Measurements from ENCODE around the gene C12orf75. TPM values are rescaled to one million over a fixed set of nuclear protein-coding genes. Genes with fewer than 3 reads are reported as not detected.

C12orf75 gene
- total RNA-seq, 2 experiments from 2014 or later, result 16.7 to 17.0 TPM

DNA sequence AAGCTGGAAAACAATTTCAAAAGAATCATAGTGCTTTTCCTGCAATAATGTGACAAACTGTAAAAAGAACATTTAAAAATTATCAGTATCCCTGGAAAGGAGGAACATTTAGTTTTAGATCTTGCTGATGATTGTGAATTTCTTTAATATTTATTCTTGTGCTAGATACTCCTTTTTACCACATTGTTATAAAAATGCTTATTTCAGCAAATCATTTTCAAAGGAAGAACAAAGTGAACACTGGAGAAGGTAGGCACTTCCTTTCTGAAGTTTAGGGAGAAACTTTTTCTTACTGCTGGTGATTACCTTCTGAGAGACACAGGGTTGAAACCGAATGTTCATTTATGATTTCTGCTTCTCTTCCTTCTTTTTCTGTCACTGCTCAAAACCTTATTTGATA lies 45.1 kb upstream of the C12orf75 start:
- H3K9me3 ChIP-seq (ENCODE audit: control insufficient read depth in 1 of 2, insufficient read depth in 1 of 2, low read length in 2 of 2), result no peaks in the 10 kb centered on the region
- ATAC-seq (ENCODE audit: poor library complexity) (no peak), DNase-seq (no peak)
- H3K4me3 ChIP-seq (ENCODE audit: low read length), result no peak overlapping the region
- no peak overlapping the region for H3K4me3 Mint-ChIP-seq
- no peaks in the 10 kb centered on the region for H3K4me1 ChIP-seq (ENCODE audit: insufficient read depth, low read length)
- no peaks in the 10 kb centered on the region for H3K9me3 Mint-ChIP-seq
- H3K27ac ChIP-seq (ENCODE audit: low read depth in 1 of 2, low read length in 2 of 2), result no peak overlapping the region
- ChIA-PET CTCF (no interaction called here), POLR2A (no interaction called here)
- no peaks in the 10 kb centered on the region for H3K4me1 Mint-ChIP-seq (ENCODE audit: low read depth)
- no peaks in the 10 kb centered on the region for H3K36me3 ChIP-seq (ENCODE audit: insufficient read depth, low read length)
- TF ChIP-seq, protein P1, sequence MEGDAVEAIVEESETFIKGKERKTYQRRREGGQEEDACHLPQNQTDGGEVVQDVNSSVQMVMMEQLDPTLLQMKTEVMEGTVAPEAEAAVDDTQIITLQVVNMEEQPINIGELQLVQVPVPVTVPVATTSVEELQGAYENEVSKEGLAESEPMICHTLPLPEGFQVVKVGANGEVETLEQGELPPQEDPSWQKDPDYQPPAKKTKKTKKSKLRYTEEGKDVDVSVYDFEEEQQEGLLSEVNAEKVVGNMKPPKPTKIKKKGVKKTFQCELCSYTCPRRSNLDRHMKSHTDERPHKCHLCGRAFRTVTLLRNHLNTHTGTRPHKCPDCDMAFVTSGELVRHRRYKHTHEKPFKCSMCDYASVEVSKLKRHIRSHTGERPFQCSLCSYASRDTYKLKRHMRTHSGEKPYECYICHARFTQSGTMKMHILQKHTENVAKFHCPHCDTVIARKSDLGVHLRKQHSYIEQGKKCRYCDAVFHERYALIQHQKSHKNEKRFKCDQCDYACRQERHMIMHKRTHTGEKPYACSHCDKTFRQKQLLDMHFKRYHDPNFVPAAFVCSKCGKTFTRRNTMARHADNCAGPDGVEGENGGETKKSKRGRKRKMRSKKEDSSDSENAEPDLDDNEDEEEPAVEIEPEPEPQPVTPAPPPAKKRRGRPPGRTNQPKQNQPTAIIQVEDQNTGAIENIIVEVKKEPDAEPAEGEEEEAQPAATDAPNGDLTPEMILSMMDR (IDR thresholded peaks at IDR 0.05), result no peak
- H3K27me3 Mint-ChIP-seq, result peaks cover 29% of the 10 kb centered on the region
- no peak overlapping the region for H3K27ac Mint-ChIP-seq
- no peaks in the 10 kb centered on the region for H3K36me3 Mint-ChIP-seq (ENCODE audit: low read depth)
- intact Hi-C loops (cut with DNase I, micrococcal nuclease), result no loop called here
- H3K27me3 ChIP-seq (ENCODE audit: control insufficient read depth in 1 of 2, insufficient read depth in 2 of 2, low read length in 2 of 2), result peaks cover 0 to 6% of the 10 kb centered on the region in 2 experiments

DNA sequence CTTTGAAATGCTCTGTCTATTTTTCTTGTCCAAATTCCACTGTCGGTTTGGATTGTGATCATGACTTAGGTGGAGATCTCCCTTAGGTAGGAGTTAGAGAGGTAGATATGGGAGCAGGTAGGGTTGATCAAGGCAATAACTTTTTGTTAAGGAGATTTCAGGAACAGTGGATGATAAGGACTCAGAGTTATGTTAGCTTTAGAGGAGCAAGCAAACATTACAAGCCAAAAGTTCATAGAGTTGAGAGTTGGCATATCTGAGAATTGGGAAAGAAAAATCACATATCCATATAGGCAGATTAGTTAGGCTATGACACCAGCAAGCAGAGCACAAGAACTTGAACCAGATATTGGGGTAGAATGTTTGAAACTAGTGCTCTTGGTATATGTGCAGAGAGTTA lies 43.1 kb upstream of the C12orf75 start:
- Mint-ChIP-seq H3K4me3 (no peak overlapping the region), H3K4me1 (ENCODE audit: low read depth) (no peaks in the 10 kb centered on the region), H3K27ac (no peak overlapping the region), H3K27me3 (peaks cover 23% of the 10 kb centered on the region), H3K9me3 (no peaks in the 10 kb centered on the region), H3K36me3 (ENCODE audit: low read depth) (no peaks in the 10 kb centered on the region)
- intact Hi-C loops (cut with DNase I, micrococcal nuclease), result no loop called here
- H3K27ac ChIP-seq (ENCODE audit: low read depth in 1 of 2, low read length in 2 of 2), result no peak overlapping the region
- no peaks in the 10 kb centered on the region for H3K9me3 ChIP-seq (ENCODE audit: control insufficient read depth in 1 of 2, insufficient read depth in 1 of 2, low read length in 2 of 2)
- TF ChIP-seq, protein P1 (IDR thresholded peaks at IDR 0.05), result no peak
- CTCF ChIA-PET, result no interaction called here
- H3K27me3 ChIP-seq (ENCODE audit: control insufficient read depth in 1 of 2, insufficient read depth in 2 of 2, low read length in 2 of 2), result peaks cover 0 to 6% of the 10 kb centered on the region in 2 experiments
- no peak overlapping the region for H3K4me3 ChIP-seq (ENCODE audit: low read length)
- no peaks in the 10 kb centered on the region for H3K4me1 ChIP-seq (ENCODE audit: insufficient read depth, low read length)
- POLR2A ChIA-PET, result no interaction called here
- DNase-seq, result no peak
- ATAC-seq (ENCODE audit: poor library complexity), result no peak
- no peaks in the 10 kb centered on the region for H3K36me3 ChIP-seq (ENCODE audit: insufficient read depth, low read length)

DNA sequence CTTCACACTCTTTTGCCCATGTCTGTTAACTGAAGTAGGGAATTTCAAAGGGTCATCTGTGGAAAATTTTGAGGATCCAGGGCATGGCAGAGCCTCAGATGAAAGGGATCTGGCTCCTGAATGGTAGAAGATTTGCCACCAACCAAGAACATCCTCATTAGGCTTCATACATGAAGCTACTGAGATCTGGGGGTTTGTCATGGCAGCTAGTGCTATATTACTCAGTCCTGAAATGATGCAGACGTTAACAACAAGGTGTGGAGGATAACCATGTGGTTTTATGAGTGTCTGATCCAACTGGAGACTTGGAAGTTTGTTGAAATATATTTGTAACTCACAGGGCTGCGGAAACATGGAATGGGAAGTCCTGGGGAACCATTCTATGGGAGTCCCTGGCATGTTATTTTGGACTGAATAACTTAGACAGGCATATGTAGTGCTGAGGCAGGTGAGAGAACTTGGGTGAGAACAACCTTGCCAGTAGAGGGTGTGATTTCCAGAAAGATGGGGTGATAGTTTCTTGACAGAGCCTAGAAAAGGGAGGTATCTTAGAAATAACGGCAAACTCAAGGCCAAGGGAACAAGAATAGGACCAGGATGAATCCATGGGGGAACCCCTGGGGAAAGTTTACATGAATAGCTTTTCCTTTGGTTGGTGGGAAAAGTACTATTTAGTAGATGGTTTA lies 42.0 kb upstream of the C12orf75 start:
- H3K27ac Mint-ChIP-seq, result no peak overlapping the region
- DNase-seq (no peak), ATAC-seq (ENCODE audit: poor library complexity) (no peak)
- H3K27me3 Mint-ChIP-seq, result peaks cover 21% of the 10 kb centered on the region
- no peaks in the 10 kb centered on the region for H3K36me3 ChIP-seq (ENCODE audit: insufficient read depth, low read length)
- ChIA-PET POLR2A (no interaction called here), CTCF (no interaction called here)
- H3K36me3 Mint-ChIP-seq (ENCODE audit: low read depth), result no peaks in the 10 kb centered on the region
- H3K4me1 Mint-ChIP-seq (ENCODE audit: low read depth), result no peaks in the 10 kb centered on the region
- TF ChIP-seq, protein P1 (IDR thresholded peaks at IDR 0.05), result no peak
- H3K4me3 ChIP-seq (ENCODE audit: low read length), result no peak overlapping the region
- H3K27me3 ChIP-seq (ENCODE audit: control insufficient read depth in 1 of 2, insufficient read depth in 2 of 2, low read length in 2 of 2), result peaks cover 0 to 6% of the 10 kb centered on the region in 2 experiments
- no peaks in the 10 kb centered on the region for H3K9me3 ChIP-seq (ENCODE audit: control insufficient read depth in 1 of 2, insufficient read depth in 1 of 2, low read length in 2 of 2)
- intact Hi-C loops (cut with DNase I, micrococcal nuclease), result no loop called here
- H3K4me3 Mint-ChIP-seq, result no peak overlapping the region
- H3K4me1 ChIP-seq (ENCODE audit: insufficient read depth, low read length), result no peaks in the 10 kb centered on the region
- H3K9me3 Mint-ChIP-seq, result no peaks in the 10 kb centered on the region
- H3K27ac ChIP-seq (ENCODE audit: low read depth in 1 of 2, low read length in 2 of 2), result no peak overlapping the region

Data from CD4-positive, alpha-beta T cell (primary cell).